GM12878 (cell line): ENCODE measurements around the gene MINDY3.

Experiments
- CBFB ChIP-seq: IDR thresholded peaks from 2 replicates; pipeline ENCODE4 v1.6.1; 2016; ENCODE audit warnings: antibody characterized with exemption, low read depth
- CREB1 ChIP-seq: IDR thresholded peaks from 2 replicates; pipeline ENCODE4 v1.6.1; 2012; ENCODE audit warnings: low read depth, mild to moderate bottlenecking, inconsistent platforms
- EZH2 ChIP-seq: IDR thresholded peaks from 2 replicates; pipeline ENCODE4 v1.6.1; 2012; ENCODE audit warnings: low read depth, mild to moderate bottlenecking, control low read depth, inconsistent platforms, low read length, borderline replicate concordance; ENCODE audit not compliant: control insufficient read depth
- HDAC6 ChIP-seq: fragments of 200-600 bp; sonication (generic); IDR thresholded peaks from one replicate; pipeline ENCODE4 v1.8.0; 2017; ENCODE audit warnings: antibody characterized with exemption; ENCODE audit not compliant: unreplicated experiment
- MXI1 ChIP-seq: fragments of 150-350 bp; IDR thresholded peaks from 2 replicates; pipeline ENCODE4 v1.6.1; 2011; ENCODE audit warnings: low read depth, mild to moderate bottlenecking, inconsistent platforms, low read length, improper control_type of control experiment
- NFIC ChIP-seq: IDR thresholded peaks from 2 replicates; pipeline ENCODE4 v1.6.1; 2012; ENCODE audit warnings: low read depth, mild to moderate bottlenecking, inconsistent platforms, low read length, moderate library complexity
- POU2F2 ChIP-seq: IDR thresholded peaks from 3 replicates; pipeline ENCODE4 v1.6.1; 2011; ENCODE audit warnings: low read depth, mild to moderate bottlenecking, low read length, borderline replicate concordance
- RFX5 ChIP-seq: IDR thresholded peaks from 2 replicates; pipeline ENCODE4 v1.6.1; 2011; ENCODE audit warnings: low read depth, low read length, improper control_type of control experiment
- TF ChIP-seq, protein P1 (sequence below), 3 experiments: IDR thresholded peaks in 2 of 3; conservative IDR thresholded peaks in 1 of 3; 2 replicates each; pipeline ENCODE4 v1.5.1; 2011; ENCODE audit warnings: low read depth in 3 of 3, low read length in 3 of 3, mild to moderate bottlenecking in 3 of 3, control low read depth in 2 of 3, moderate library complexity in 2 of 3, inconsistent platforms in 1 of 3, mixed read lengths in 1 of 3; ENCODE audit not compliant: control insufficient read depth in 2 of 3, insufficient read depth in 1 of 3; ENCODE audit errors: extremely low read depth in 1 of 3
- TF ChIP-seq, protein P2 (sequence below): fragments of 150-350 bp; IDR thresholded peaks from 2 replicates; pipeline ENCODE4 v1.6.1; 2016; ENCODE audit warnings: low read depth, low read length
- TF ChIP-seq, protein P3 (sequence below): IDR thresholded peaks from 2 replicates; pipeline ENCODE4 v1.6.1; 2011; ENCODE audit warnings: mild to moderate bottlenecking, low read depth, low read length, moderate library complexity; ENCODE audit not compliant: insufficient replicate concordance

DNA sequence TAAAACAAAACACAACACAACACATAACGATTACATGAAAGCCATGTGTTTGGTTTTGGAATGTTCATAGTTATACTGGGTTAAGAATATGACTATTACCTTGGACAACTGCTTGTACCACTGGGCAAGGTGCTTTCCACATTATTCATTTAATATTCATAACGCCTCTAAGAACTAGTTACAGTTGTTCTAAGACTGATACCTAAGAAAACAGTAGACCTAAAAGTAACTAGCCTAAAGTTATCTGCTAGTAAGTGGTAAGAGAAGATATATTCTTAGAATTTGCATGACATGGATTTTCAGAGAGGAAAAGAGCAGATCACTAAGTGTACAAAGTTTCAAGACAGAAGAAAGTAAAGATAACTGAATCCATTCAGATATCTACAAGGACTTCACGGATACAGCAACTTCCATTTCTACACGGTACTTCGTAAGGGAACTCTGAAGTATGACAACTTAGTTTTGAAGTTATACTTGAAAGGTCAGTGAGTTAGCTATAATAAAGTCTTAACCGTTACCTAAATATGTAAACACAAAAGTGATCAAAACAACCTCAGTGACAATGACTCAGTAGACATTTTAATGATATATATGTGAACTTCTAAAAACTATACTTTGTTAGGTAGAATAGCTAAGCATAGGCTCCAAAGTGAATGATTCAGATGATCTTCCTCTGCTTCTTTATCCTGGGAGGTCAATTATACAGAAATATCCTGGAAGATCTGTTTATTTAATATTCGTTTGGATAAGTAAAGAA, 65.1 kb downstream of the MINDY3 start:
- TF ChIP-seq, protein P1, sequence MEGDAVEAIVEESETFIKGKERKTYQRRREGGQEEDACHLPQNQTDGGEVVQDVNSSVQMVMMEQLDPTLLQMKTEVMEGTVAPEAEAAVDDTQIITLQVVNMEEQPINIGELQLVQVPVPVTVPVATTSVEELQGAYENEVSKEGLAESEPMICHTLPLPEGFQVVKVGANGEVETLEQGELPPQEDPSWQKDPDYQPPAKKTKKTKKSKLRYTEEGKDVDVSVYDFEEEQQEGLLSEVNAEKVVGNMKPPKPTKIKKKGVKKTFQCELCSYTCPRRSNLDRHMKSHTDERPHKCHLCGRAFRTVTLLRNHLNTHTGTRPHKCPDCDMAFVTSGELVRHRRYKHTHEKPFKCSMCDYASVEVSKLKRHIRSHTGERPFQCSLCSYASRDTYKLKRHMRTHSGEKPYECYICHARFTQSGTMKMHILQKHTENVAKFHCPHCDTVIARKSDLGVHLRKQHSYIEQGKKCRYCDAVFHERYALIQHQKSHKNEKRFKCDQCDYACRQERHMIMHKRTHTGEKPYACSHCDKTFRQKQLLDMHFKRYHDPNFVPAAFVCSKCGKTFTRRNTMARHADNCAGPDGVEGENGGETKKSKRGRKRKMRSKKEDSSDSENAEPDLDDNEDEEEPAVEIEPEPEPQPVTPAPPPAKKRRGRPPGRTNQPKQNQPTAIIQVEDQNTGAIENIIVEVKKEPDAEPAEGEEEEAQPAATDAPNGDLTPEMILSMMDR (IDR thresholded peaks at IDR 0.05 in 2 of 3, conservative IDR thresholded peaks at IDR 0.05 in 1 of 3; ENCODE audit: control insufficient read depth in 2 of 3, extremely low read depth in 1 of 3, insufficient read depth in 1 of 3, low read depth in 3 of 3, low read length in 3 of 3): no peak
- TF ChIP-seq RFX5: no peak
- TF ChIP-seq POU2F2: no peak
- TF ChIP-seq NFIC: no peak
- no peak for TF ChIP-seq EZH2
- TF ChIP-seq MXI1: no peak
- TF ChIP-seq, protein P2, sequence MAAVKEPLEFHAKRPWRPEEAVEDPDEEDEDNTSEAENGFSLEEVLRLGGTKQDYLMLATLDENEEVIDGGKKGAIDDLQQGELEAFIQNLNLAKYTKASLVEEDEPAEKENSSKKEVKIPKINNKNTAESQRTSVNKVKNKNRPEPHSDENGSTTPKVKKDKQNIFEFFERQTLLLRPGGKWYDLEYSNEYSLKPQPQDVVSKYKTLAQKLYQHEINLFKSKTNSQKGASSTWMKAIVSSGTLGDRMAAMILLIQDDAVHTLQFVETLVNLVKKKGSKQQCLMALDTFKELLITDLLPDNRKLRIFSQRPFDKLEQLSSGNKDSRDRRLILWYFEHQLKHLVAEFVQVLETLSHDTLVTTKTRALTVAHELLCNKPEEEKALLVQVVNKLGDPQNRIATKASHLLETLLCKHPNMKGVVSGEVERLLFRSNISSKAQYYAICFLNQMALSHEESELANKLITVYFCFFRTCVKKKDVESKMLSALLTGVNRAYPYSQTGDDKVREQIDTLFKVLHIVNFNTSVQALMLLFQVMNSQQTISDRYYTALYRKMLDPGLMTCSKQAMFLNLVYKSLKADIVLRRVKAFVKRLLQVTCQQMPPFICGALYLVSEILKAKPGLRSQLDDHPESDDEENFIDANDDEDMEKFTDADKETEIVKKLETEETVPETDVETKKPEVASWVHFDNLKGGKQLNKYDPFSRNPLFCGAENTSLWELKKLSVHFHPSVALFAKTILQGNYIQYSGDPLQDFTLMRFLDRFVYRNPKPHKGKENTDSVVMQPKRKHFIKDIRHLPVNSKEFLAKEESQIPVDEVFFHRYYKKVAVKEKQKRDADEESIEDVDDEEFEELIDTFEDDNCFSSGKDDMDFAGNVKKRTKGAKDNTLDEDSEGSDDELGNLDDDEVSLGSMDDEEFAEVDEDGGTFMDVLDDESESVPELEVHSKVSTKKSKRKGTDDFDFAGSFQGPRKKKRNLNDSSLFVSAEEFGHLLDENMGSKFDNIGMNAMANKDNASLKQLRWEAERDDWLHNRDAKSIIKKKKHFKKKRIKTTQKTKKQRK: no peak
- no peak for TF ChIP-seq HDAC6
- no peak for TF ChIP-seq CREB1
- TF ChIP-seq, protein P3, sequence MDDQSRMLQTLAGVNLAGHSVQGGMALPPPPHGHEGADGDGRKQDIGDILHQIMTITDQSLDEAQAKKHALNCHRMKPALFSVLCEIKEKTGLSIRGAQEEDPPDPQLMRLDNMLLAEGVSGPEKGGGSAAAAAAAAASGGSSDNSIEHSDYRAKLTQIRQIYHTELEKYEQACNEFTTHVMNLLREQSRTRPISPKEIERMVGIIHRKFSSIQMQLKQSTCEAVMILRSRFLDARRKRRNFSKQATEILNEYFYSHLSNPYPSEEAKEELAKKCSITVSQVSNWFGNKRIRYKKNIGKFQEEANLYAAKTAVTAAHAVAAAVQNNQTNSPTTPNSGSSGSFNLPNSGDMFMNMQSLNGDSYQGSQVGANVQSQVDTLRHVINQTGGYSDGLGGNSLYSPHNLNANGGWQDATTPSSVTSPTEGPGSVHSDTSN: no peak
- TF ChIP-seq CBFB: no peak
